Keratinocyte (primary cell): ENCODE data around the gene AUNIP. TPM values are rescaled to one million over a fixed set of nuclear protein-coding genes. Genes with fewer than 3 reads are reported as not detected.

Source experiments
- DNase-seq: peaks from one replicate; pipeline ENCODE4 v3.0.0-alpha.2; 2011; ENCODE audit warnings: low read depth, missing footprints, low spot score
- FAIRE-seq: peaks from 2 replicates; lab custom pipeline; 2011; peaks lifted over from hg19 to GRCh38; lab: Jason Lieb, UNC
- H2AFZ ChIP-seq: 2 replicates; pipeline ENCODE4 v1.6.0; 2012; ENCODE audit warnings: low read length, control low read depth, inconsistent platforms; ENCODE audit not compliant: control insufficient read depth
- H3K27ac ChIP-seq: 2 replicates; pipeline ENCODE4 v1.5.1; 2011; ENCODE audit warnings: low read length; ENCODE audit not compliant: control insufficient read depth, insufficient read depth
- H3K27me3 ChIP-seq: 3 replicates; pipeline ENCODE4 v1.6.0; 2011; ENCODE audit warnings: low read length; ENCODE audit not compliant: control insufficient read depth, insufficient read depth; ENCODE audit errors: extremely low read depth
- H3K36me3 ChIP-seq, 2 experiments: 2 replicates in 1 of 2; 3 replicates in 1 of 2; pipeline ENCODE4 v1.5.1; 2011; ENCODE audit warnings: low read length in 2 of 2, mild to moderate bottlenecking in 1 of 2; ENCODE audit not compliant: control insufficient read depth in 2 of 2, insufficient read depth in 2 of 2; ENCODE audit errors: extremely low read depth in 1 of 2
- H3K4me1 ChIP-seq: 3 replicates; pipeline ENCODE4 v1.5.1; 2011; ENCODE audit warnings: low read length; ENCODE audit not compliant: control insufficient read depth, insufficient read depth; ENCODE audit errors: extremely low read depth
- H3K4me2 ChIP-seq: 3 replicates; pipeline ENCODE4 v1.6.0; 2011; ENCODE audit warnings: low read depth, low read length; ENCODE audit not compliant: control insufficient read depth, insufficient read depth; ENCODE audit errors: extremely low read depth
- H3K4me3 ChIP-seq, 3 experiments: fragments of 200-600 bp in 1 of 3; sonication (generic) in 1 of 3; 2 replicates in 2 of 3; 3 replicates in 1 of 3; pipeline ENCODE4 v1.5.1; 2011 to 2016; ENCODE audit warnings: low read length in 3 of 3, mild to moderate bottlenecking in 3 of 3, control low read depth in 2 of 3, inconsistent platforms in 1 of 3, low read depth in 1 of 3, mixed read lengths in 1 of 3, mixed run types in 1 of 3, moderate library complexity in 1 of 3; ENCODE audit not compliant: control insufficient read depth in 2 of 3, insufficient read depth in 2 of 3; ENCODE audit errors: extremely low read depth in 1 of 3
- H3K79me2 ChIP-seq: 2 replicates; pipeline ENCODE4 v1.6.0; 2012; ENCODE audit warnings: low read length; ENCODE audit not compliant: control insufficient read depth, insufficient read depth
- H3K9ac ChIP-seq: 3 replicates; pipeline ENCODE4 v1.6.0; 2011; ENCODE audit warnings: low read length; ENCODE audit not compliant: control insufficient read depth, insufficient read depth; ENCODE audit errors: extremely low read depth
- H3K9me1 ChIP-seq: 3 replicates; pipeline ENCODE4 v1.6.0; 2011; ENCODE audit warnings: low read length; ENCODE audit not compliant: control insufficient read depth, insufficient read depth; ENCODE audit errors: extremely low read depth
- H3K9me3 ChIP-seq: 2 replicates; pipeline ENCODE4 v1.5.1; 2012; ENCODE audit warnings: low read depth, low read length; ENCODE audit not compliant: control insufficient read depth
- H4K20me1 ChIP-seq: 3 replicates; pipeline ENCODE4 v1.6.0; 2011; ENCODE audit warnings: low read length; ENCODE audit not compliant: control insufficient read depth, insufficient read depth; ENCODE audit errors: extremely low read depth
- EZH2 ChIP-seq: IDR thresholded peaks from one replicate; pipeline ENCODE4 v1.6.1; 2012; ENCODE audit warnings: inconsistent platforms, mild to moderate bottlenecking, low read length, moderate library complexity
- dilution Hi-C: fragments of 300-500 bp; cut with MboI; formaldehyde crosslinking; loops from one replicate; pipeline ENCODE4 v1.7.0; 2020; ENCODE audit warnings: low sequenced_read_pairs; ENCODE audit not compliant: extremely low pct_ligation_motif_present
- polyA plus RNA-seq, 5 experiments: library from polyadenylated mRNA; depleted of rRNA in 3 of 5; stranded (reverse) in 3 of 5; stranded (forward) in 1 of 5; unstranded in 1 of 5; fragments of >200 nt; gene quantifications; 1 replicate in 1 of 5; 2 replicates in 3 of 5; 3 replicates in 1 of 5; pipeline versions ENCODE4 v1.2.1 to v1.2.3, GENCODE V29; 2011 to 2012; ENCODE audit warnings: missing spikeins in 2 of 5, low read depth in 1 of 5, low replicate concordance in 1 of 5
- small RNA-seq, 3 experiments: library from RNA; depleted of rRNA; stranded (forward); fragments of <200 nt; gene quantifications; one replicate each; pipeline ENCODE3, GENCODE V24; 2012; ENCODE audit warnings: low read depth in 3 of 3, low replicate concordance in 1 of 3; ENCODE audit not compliant: insufficient read length in 3 of 3
- TF ChIP-seq, protein P1 (sequence below), 3 experiments: IDR thresholded peaks in 1 of 3; conservative IDR thresholded peaks in 1 of 3; optimal IDR thresholded peaks in 1 of 3; 2 replicates in 2 of 3; 3 replicates in 1 of 3; pipeline versions ENCODE3 to v1.5.1; 2011; ENCODE audit warnings: low read length in 3 of 3, mild to moderate bottlenecking in 3 of 3, moderate library complexity in 2 of 3, control low read depth in 1 of 3, inconsistent platforms in 1 of 3; ENCODE audit not compliant: insufficient read depth in 2 of 3; ENCODE audit errors: extremely low read depth in 1 of 3

The AUNIP gene
- polyA plus RNA-seq, 1 donor (not counting 4 experiments of a cell fraction or from before 2014, with no cell fraction given): 9.3 TPM

- Histone ChIP-seq H3K79me2 (no peaks in the 10 kb centered on the region), H4K20me1 (peaks cover 2% of the 10 kb centered on the region), H3K4me3 (no peak overlapping the region), H3K27me3 (peaks cover 17% of the 10 kb centered on the region), H3K9me1 (no peaks in the 10 kb centered on the region), H3K9me3 (no peaks in the 10 kb centered on the region), H3K27ac (no peak overlapping the region), H3K4me1 (no peaks in the 10 kb centered on the region), H3K4me2 (no peak overlapping the region), H3K9ac (no peak overlapping the region), H3K36me3 (no peaks in the 10 kb centered on the region), H2AFZ (no peak overlapping the region)
- DNase-seq (no peak), FAIRE-seq (no peak)
- dilution Hi-C loops: no loop called here
- TF ChIP-seq, protein P1, sequence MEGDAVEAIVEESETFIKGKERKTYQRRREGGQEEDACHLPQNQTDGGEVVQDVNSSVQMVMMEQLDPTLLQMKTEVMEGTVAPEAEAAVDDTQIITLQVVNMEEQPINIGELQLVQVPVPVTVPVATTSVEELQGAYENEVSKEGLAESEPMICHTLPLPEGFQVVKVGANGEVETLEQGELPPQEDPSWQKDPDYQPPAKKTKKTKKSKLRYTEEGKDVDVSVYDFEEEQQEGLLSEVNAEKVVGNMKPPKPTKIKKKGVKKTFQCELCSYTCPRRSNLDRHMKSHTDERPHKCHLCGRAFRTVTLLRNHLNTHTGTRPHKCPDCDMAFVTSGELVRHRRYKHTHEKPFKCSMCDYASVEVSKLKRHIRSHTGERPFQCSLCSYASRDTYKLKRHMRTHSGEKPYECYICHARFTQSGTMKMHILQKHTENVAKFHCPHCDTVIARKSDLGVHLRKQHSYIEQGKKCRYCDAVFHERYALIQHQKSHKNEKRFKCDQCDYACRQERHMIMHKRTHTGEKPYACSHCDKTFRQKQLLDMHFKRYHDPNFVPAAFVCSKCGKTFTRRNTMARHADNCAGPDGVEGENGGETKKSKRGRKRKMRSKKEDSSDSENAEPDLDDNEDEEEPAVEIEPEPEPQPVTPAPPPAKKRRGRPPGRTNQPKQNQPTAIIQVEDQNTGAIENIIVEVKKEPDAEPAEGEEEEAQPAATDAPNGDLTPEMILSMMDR (optimal IDR thresholded peaks at IDR 0.05 in 1 of 3, IDR thresholded peaks at IDR 0.05 in 1 of 3, conservative IDR thresholded peaks at IDR 0.05 in 1 of 3; ENCODE audit: extremely low read depth in 1 of 3, insufficient read depth in 2 of 3, low read length in 3 of 3): no peak
- no peak for TF ChIP-seq EZH2
Observed at GRCh38 chr1:25785333-25786067, 73.8 kb downstream of the AUNIP start.

DNA sequence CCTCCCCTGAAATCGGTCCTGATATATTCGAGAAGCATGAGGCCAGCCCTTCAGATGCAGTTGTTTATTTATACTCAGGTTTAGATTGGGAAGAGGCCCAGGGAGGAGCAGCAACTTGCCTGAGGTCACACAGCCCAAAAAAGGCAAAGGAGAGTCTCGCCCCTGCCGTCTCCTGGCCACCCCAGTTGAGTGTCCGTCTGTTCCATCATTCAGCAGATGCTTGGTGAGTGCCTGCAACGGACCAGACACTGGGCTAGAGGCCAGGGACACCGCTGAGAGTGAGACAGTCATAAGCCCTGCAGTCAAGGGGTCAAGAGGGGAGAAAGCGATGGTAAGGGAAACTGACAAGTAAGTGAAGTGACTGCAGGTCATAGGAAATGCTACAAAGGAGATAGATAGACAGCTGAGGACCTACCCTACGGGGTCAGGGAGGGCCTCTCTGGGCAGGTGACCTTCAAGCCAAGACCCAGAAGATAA, 74.6 kb downstream of the AUNIP start:
- no peak for FAIRE-seq
- no peak overlapping the region for H3K4me2 ChIP-seq
- TF ChIP-seq, protein P1 (optimal IDR thresholded peaks at IDR 0.05 in 1 of 3, IDR thresholded peaks at IDR 0.05 in 1 of 3, conservative IDR thresholded peaks at IDR 0.05 in 1 of 3; ENCODE audit: extremely low read depth in 1 of 3, insufficient read depth in 2 of 3, low read length in 3 of 3): no peak
- TF ChIP-seq EZH2: no peak
- no peak for DNase-seq
- no peak overlapping the region for H3K9ac ChIP-seq
- no peak overlapping the region for H2AFZ ChIP-seq
- peaks cover 14% of the 10 kb centered on the region for H3K27me3 ChIP-seq
- H3K4me3 ChIP-seq: no peak overlapping the region
- H3K79me2 ChIP-seq: no peaks in the 10 kb centered on the region
- H4K20me1 ChIP-seq: peaks cover 2% of the 10 kb centered on the region
- no peak overlapping the region for H3K27ac ChIP-seq
- dilution Hi-C loops: no loop called here
- no peaks in the 10 kb centered on the region for H3K36me3 ChIP-seq
- no peaks in the 10 kb centered on the region for H3K9me1 ChIP-seq
- H3K4me1 ChIP-seq: no peaks in the 10 kb centered on the region
- H3K9me3 ChIP-seq: no peaks in the 10 kb centered on the region

Small RNA genes lying within 50 kb of the gene (small RNA-seq; reads per million reads assigned to genes)
- 0 reads per million in 3 experiments for gene AL033528.1
- 0 reads per million in 3 experiments for gene RF00019
- 0 reads per million in 3 experiments for gene SNRPFP2

Other genes with a start within 250 kb of the AUNIP start
- 0.07 to 0.27 TPM in 2 of 3 replicates, not detected in the other for gene MAN1C1, start 242.7 kb downstream of the AUNIP start, polyA plus RNA-seq
- 13.4 to 56.3 TPM (median 15.4 TPM) in 3 replicates for gene SELENON, start 59.3 kb downstream of the AUNIP start, polyA plus RNA-seq
- gene MTFR1L, start 39.5 kb downstream of the AUNIP start, polyA plus RNA-seq: 31.6 to 37.3 TPM (median 32.6 TPM) in 3 replicates
- gene PAQR7, start 16.3 kb upstream of the AUNIP start, polyA plus RNA-seq: 14.5 to 32.1 TPM (median 21.7 TPM) in 3 replicates
- 16.2 to 96.9 TPM (median 82.8 TPM) in 3 replicates for gene STMN1, start 47.0 kb upstream of the AUNIP start, polyA plus RNA-seq
- 15.5 to 17.8 TPM (median 15.9 TPM) in 3 replicates for gene PAFAH2, start 138.6 kb upstream of the AUNIP start, polyA plus RNA-seq
- 0.11 to 0.13 TPM in 2 of 3 replicates, not detected in the other for gene EXTL1, start 162.3 kb upstream of the AUNIP start, polyA plus RNA-seq
- gene SLC30A2, start 186.7 kb upstream of the AUNIP start, polyA plus RNA-seq: not detected in 3 replicates
- gene TRIM63, start 208.2 kb upstream of the AUNIP start, polyA plus RNA-seq: not detected in 3 replicates